Smooth muscle cell (in vitro differentiated cells): ENCODE data around the gene AGAP2. TPM values are rescaled to one million over a fixed set of nuclear protein-coding genes. Genes with fewer than 3 reads are reported as not detected.

Source experiments
- DNase-seq: peaks from one replicate; lab custom pipeline; 2025; ENCODE audit not compliant: unreplicated experiment; lab: John Stamatoyannopoulos, UW
- H2AFZ ChIP-seq: fragments of 200-600 bp; sonication (generic); 2 replicates; pipeline ENCODE4 v1.6.0; 2016; ENCODE audit warnings: antibody characterized with exemption, low read depth, mild to moderate bottlenecking
- H3F3A ChIP-seq: fragments of 200-600 bp; sonication (generic); 2 replicates; pipeline ENCODE4 v1.6.0; 2017; ENCODE audit warnings: antibody characterized with exemption, low read depth
- H3K27ac ChIP-seq: fragments of 200-600 bp; sonication (generic); 2 replicates; pipeline ENCODE4 v1.5.1; 2016; ENCODE audit warnings: low read depth, mild to moderate bottlenecking
- H3K27me3 ChIP-seq: fragments of 200-600 bp; sonication (generic); 2 replicates; pipeline ENCODE4 v1.6.1; 2016; ENCODE audit warnings: low read depth, mild to moderate bottlenecking
- H3K36me3 ChIP-seq: fragments of 200-600 bp; sonication (generic); 2 replicates; pipeline ENCODE4 v1.5.1; 2016; ENCODE audit warnings: low read depth
- H3K4me1 ChIP-seq: fragments of 200-600 bp; sonication (generic); 2 replicates; pipeline ENCODE4 v1.5.1; 2016; ENCODE audit warnings: low read depth
- H3K4me2 ChIP-seq: fragments of 200-600 bp; sonication (generic); 2 replicates; pipeline ENCODE4 v1.6.0; 2016; ENCODE audit warnings: mild to moderate bottlenecking
- H3K4me3 ChIP-seq: fragments of 200-600 bp; sonication (generic); 2 replicates; pipeline ENCODE4 v1.5.1; 2016; ENCODE audit warnings: mild to moderate bottlenecking
- H3K79me2 ChIP-seq: fragments of 200-600 bp; sonication (generic); 2 replicates; pipeline ENCODE4 v1.6.0; 2016; ENCODE audit warnings: low read depth, mild to moderate bottlenecking
- H3K9ac ChIP-seq: fragments of 200-600 bp; sonication (generic); 2 replicates; pipeline ENCODE4 v1.6.0; 2016; ENCODE audit warnings: low read depth
- H3K9me3 ChIP-seq: fragments of 200-600 bp; sonication (generic); replicated peaks from 2 replicates; pipeline ENCODE4 v1.5.1; 2016; ENCODE audit warnings: low read depth
- H4K20me1 ChIP-seq: fragments of 200-600 bp; sonication (generic); 2 replicates; pipeline ENCODE4 v1.6.0; 2016; ENCODE audit warnings: low read depth
- WGBS: methylation state at CpG from one replicate; pipeline ENCODE4 v1.1.7; 2016; ENCODE audit warnings: low lambda C conversion rate; 5-methylcytosine and 5-hydroxymethylcytosine counted together
- polyA plus RNA-seq: library from polyadenylated mRNA; unstranded; fragments of >200 nt; fragmentation: Nextera tagmentation; extraction: Ambion mirVana; gene quantifications from 2 replicates; pipeline ENCODE4 v1.2.1, GENCODE V29; 2016
- total RNA-seq: library from RNA; depleted of rRNA; stranded (reverse); fragments of >200 nt; gene quantifications from 2 replicates; pipeline ENCODE4 v1.2.3, GENCODE V29; 2014
- TF ChIP-seq, protein P1 (sequence below): fragments of 200-600 bp; sonication (generic); IDR thresholded peaks from 2 replicates; pipeline ENCODE4 v1.5.1; 2017; ENCODE audit warnings: borderline replicate concordance, mild to moderate bottlenecking, antibody characterized with exemption; ENCODE audit not compliant: insufficient read depth, poor library complexity, severe bottlenecking

The AGAP2 gene
- total and polyA plus RNA-seq, 2 experiments from 2014 or later = not detected

DNA sequence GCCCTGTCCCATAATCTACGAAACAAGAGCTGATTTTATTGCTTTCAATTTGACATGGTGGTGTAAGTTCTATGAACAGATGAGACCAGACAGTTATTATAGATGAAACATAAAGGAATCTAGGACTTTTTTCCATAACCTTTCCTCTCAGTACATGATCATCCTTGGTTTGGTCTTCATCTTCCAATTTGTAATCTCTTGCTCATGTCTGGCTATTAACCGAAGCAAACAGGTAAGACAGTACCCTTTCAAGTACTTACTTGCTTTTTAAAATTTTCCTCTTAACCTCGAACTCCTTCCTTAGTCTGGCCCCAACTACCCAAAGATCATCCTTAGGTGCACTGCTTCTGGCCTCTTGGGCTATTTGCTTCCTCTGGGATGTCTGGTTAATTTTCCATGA is 7.5 kb upstream of the AGAP2 start:
- Histone ChIP-seq H3K27me3 (peaks cover 22% of the 10 kb centered on the region), H3K36me3 (no peaks in the 10 kb centered on the region), H3K9me3 (no peaks in the 10 kb centered on the region), H3F3A (peaks cover 18% of the 10 kb centered on the region), H3K4me1 (peaks cover 8% of the 10 kb centered on the region), H3K4me2 (peak overlapping the region; percentile 86), H3K9ac (no peak overlapping the region), H3K27ac (peak overlapping the region; percentile 92), H3K79me2 (peaks cover 17% of the 10 kb centered on the region), H4K20me1 (no peaks in the 10 kb centered on the region), H2AFZ (no peak overlapping the region), H3K4me3 (peak overlapping the region; percentile 73)
- DNase-seq = no peak
- WGBS = 96% methylated on average over 3 of the region's 3 CpGs
- TF ChIP-seq, protein P1, sequence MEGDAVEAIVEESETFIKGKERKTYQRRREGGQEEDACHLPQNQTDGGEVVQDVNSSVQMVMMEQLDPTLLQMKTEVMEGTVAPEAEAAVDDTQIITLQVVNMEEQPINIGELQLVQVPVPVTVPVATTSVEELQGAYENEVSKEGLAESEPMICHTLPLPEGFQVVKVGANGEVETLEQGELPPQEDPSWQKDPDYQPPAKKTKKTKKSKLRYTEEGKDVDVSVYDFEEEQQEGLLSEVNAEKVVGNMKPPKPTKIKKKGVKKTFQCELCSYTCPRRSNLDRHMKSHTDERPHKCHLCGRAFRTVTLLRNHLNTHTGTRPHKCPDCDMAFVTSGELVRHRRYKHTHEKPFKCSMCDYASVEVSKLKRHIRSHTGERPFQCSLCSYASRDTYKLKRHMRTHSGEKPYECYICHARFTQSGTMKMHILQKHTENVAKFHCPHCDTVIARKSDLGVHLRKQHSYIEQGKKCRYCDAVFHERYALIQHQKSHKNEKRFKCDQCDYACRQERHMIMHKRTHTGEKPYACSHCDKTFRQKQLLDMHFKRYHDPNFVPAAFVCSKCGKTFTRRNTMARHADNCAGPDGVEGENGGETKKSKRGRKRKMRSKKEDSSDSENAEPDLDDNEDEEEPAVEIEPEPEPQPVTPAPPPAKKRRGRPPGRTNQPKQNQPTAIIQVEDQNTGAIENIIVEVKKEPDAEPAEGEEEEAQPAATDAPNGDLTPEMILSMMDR = no peak

DNA sequence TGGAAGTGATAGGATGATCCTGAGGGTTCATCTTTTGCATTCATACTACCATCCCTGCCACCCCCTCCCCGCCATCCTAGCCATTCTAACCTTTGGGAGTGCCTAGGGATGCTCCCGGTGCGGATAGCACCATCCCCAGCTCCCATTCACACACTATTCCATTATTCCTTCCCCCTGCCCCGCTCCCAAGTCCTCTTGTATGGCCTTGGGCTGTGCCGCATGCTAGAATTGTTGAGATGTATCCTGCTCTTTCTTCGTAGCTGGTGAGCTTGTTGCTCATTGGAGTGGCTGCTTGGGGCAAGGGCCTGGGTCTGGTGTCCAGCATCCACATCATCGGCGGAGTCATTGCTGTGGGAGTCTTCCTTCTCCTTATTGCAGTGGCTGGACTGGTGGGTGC is 6.9 kb upstream of the AGAP2 start:
- TF ChIP-seq, protein P1 = no peak
- 69% methylated on average over 7 of the region's 8 CpGs for WGBS

DNA sequence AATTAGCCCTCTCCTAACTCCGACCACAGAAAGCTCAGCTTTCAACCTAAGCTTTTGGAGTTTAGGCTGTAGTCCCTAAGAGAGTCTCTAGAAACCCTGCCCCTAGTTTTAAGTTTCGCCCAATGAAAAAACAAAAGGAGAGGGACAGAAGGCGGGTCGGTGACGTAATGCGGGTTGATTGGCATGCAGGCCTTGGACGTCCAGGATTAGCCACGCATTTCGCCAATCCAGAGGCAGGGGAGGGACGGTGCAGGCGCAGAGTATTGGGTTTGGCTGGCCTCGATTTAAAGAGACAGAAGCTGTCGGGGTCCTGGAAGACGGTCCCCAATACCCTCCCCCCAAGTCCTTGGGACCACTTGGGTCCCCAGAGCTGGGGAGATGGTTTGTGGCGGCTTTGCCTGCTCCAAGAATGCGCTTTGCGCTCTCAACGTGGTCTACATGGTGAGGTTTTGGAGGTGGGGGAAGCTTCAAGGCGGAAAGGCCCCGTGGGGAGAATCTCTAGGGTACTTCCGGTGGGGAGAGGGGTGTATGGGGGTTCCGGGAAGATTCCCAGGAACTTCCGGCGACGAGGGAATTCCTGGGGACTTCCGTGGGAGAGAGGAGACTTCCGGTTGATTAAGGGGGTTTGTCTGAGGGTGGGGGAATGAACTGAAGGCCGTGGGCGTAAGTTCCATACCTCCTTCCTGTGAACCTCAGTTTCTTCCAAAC is 6.4 kb upstream of the AGAP2 start, which contains the start of gene TSPAN31:
Gene TSPAN31, plus strand, starts transcription at position 263 of the 708 bp plus-strand sequence. Its CDS starts 116 bp downstream, at position 379.
- Histone ChIP-seq H3K4me2 (peak within 1 kb of the TSS; percentile 86), H3K4me1 (peaks cover 8% of the 10 kb centered on the region), H3K79me2 (peaks cover 6% of the 10 kb centered on the region), H3K36me3 (no peaks in the 10 kb centered on the region), H3K27ac (peak within 1 kb of the TSS; percentile 92), H2AFZ (peak within 1 kb of the TSS; percentile 67), H3K9ac (peak within 1 kb of the TSS; percentile 96), H3K27me3 (peaks cover 33% of the 10 kb centered on the region), H3K4me3 (peak within 1 kb of the TSS; percentile 73), H3F3A (peaks cover 18% of the 10 kb centered on the region), H4K20me1 (no peaks in the 10 kb centered on the region), H3K9me3 (no peaks in the 10 kb centered on the region)
- DNase-seq = peak; percentile 60
- 4% methylated on average over 25 of the region's 29 CpGs for WGBS
- TF ChIP-seq, protein P1 = no peak

More for the DNA sequence above, 6.9 kb upstream of the AGAP2 start:
- Histone ChIP-seq H2AFZ (no peak overlapping the region), H3K27ac (peak overlapping the region; percentile 92), H3K4me3 (peak overlapping the region; percentile 73), H3K9ac (peak overlapping the region; percentile 96), H3F3A (peaks cover 18% of the 10 kb centered on the region), H3K27me3 (peaks cover 27% of the 10 kb centered on the region), H4K20me1 (no peaks in the 10 kb centered on the region), H3K4me2 (peak overlapping the region; percentile 86), H3K9me3 (no peaks in the 10 kb centered on the region), H3K36me3 (no peaks in the 10 kb centered on the region), H3K4me1 (peaks cover 8% of the 10 kb centered on the region), H3K79me2 (peaks cover 12% of the 10 kb centered on the region)
- DNase-seq = no peak
